HEK293 (cell line): Measurements from ENCODE around the gene TAC4.

Source experiments
- CTCF ChIP-seq: fragments of 450-650 bp; formaldehyde crosslinking; IDR thresholded peaks from 2 replicates; pipeline ENCODE4 v1.5.1; 2016; ENCODE audit warnings: missing biosample characterization, missing genetic modification characterization
- KLF9 ChIP-seq: fragments of 450-650 bp; formaldehyde crosslinking; IDR thresholded peaks from 2 replicates; pipeline ENCODE4 v1.5.1; 2016; ENCODE audit warnings: missing biosample characterization, missing genetic modification characterization, low read depth
- MZF1 ChIP-seq: fragments of 450-650 bp; formaldehyde crosslinking; IDR thresholded peaks from 2 replicates; pipeline ENCODE4 v1.5.1; 2017; ENCODE audit warnings: missing biosample characterization, missing genetic modification characterization, borderline replicate concordance
- OSR2 ChIP-seq: fragments of 450-650 bp; formaldehyde crosslinking; IDR thresholded peaks from 2 replicates; pipeline ENCODE4 v1.5.1; 2016; ENCODE audit warnings: missing biosample characterization, missing genetic modification characterization
- SP2 ChIP-seq: fragments of 450-650 bp; formaldehyde crosslinking; IDR thresholded peaks from 2 replicates; pipeline ENCODE4 v1.5.1; 2016; ENCODE audit warnings: missing biosample characterization, missing genetic modification characterization
- ZFP3 ChIP-seq: fragments of 450-650 bp; formaldehyde crosslinking; IDR thresholded peaks from 2 replicates; pipeline ENCODE4 v1.5.1; 2016; ENCODE audit warnings: low read depth, missing biosample characterization, missing genetic modification characterization
- ZFP41 ChIP-seq: fragments of 450-650 bp; formaldehyde crosslinking; IDR thresholded peaks from 2 replicates; pipeline ENCODE4 v1.5.1; 2016; ENCODE audit warnings: missing biosample characterization, missing genetic modification characterization, borderline replicate concordance
- ZIC2 ChIP-seq: fragments of 450-650 bp; formaldehyde crosslinking; IDR thresholded peaks from 2 replicates; pipeline ENCODE4 v1.5.1; 2016; ENCODE audit warnings: missing biosample characterization, missing genetic modification characterization
- ZNF23 ChIP-seq: fragments of 450-650 bp; formaldehyde crosslinking; IDR thresholded peaks from 2 replicates; pipeline ENCODE4 v1.5.1; 2016; ENCODE audit warnings: missing biosample characterization, missing genetic modification characterization, borderline replicate concordance
- ZNF302 ChIP-seq: fragments of 450-650 bp; formaldehyde crosslinking; IDR thresholded peaks from 2 replicates; pipeline ENCODE4 v1.5.1; 2016; ENCODE audit warnings: missing biosample characterization, missing genetic modification characterization, low read depth
- ZNF341 ChIP-seq: fragments of 450-650 bp; formaldehyde crosslinking; IDR thresholded peaks from 2 replicates; pipeline ENCODE4; 2016; ENCODE audit warnings: low read depth, missing biosample characterization, missing genetic modification characterization
- ZNF501 ChIP-seq: fragments of 450-650 bp; formaldehyde crosslinking; IDR thresholded peaks from 2 replicates; pipeline ENCODE4 v1.5.1; 2016; ENCODE audit warnings: missing biosample characterization, missing genetic modification characterization
- ZNF621 ChIP-seq: fragments of 450-650 bp; formaldehyde crosslinking; IDR thresholded peaks from 2 replicates; pipeline ENCODE4 v1.5.1; 2017; ENCODE audit warnings: missing biosample characterization, missing genetic modification characterization
- TF ChIP-seq, protein P1 (sequence below): fragments of 450-650 bp; formaldehyde crosslinking; IDR thresholded peaks from 2 replicates; pipeline ENCODE4 v1.5.1; 2016; ENCODE audit warnings: missing biosample characterization, missing genetic modification characterization, borderline replicate concordance

DNA sequence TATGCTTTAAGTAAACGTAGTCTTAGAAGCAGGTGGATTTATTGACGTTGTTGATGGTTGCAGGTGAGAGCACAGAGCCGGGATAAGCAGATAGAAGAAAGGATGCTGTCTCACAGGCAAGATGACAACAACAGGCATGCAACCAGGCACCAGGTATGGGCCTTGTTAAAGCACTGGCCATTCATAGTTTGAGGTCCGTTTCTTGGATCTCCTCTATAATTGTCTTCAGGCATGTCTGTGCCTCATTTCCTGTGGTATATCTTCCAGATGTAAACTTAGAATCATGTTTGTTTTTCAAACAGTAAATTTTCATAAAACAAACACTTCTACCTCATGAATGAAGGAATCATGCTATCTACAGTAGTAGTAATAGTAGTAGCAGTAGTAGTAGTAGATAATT lies 38.8 kb downstream of the TAC4 start:
- no peak for TF ChIP-seq CTCF (tag by site-specific recombination)
- no peak for TF ChIP-seq KLF9 (tag by site-specific recombination)
- no peak for TF ChIP-seq ZIC2 (tag by site-specific recombination)
- no peak for TF ChIP-seq ZNF23 (tag by site-specific recombination)
- no peak for TF ChIP-seq ZFP3 (tag by site-specific recombination)
- no peak for TF ChIP-seq OSR2 (tag by site-specific recombination)
- TF ChIP-seq ZFP41 (tag by site-specific recombination): no peak
- TF ChIP-seq SP2: no peak
- no peak for TF ChIP-seq ZNF302 (tag by site-specific recombination)
- no peak for TF ChIP-seq ZNF621 (tag by site-specific recombination)
- no peak for TF ChIP-seq MZF1 (tag by site-specific recombination)
- TF ChIP-seq, protein P1, sequence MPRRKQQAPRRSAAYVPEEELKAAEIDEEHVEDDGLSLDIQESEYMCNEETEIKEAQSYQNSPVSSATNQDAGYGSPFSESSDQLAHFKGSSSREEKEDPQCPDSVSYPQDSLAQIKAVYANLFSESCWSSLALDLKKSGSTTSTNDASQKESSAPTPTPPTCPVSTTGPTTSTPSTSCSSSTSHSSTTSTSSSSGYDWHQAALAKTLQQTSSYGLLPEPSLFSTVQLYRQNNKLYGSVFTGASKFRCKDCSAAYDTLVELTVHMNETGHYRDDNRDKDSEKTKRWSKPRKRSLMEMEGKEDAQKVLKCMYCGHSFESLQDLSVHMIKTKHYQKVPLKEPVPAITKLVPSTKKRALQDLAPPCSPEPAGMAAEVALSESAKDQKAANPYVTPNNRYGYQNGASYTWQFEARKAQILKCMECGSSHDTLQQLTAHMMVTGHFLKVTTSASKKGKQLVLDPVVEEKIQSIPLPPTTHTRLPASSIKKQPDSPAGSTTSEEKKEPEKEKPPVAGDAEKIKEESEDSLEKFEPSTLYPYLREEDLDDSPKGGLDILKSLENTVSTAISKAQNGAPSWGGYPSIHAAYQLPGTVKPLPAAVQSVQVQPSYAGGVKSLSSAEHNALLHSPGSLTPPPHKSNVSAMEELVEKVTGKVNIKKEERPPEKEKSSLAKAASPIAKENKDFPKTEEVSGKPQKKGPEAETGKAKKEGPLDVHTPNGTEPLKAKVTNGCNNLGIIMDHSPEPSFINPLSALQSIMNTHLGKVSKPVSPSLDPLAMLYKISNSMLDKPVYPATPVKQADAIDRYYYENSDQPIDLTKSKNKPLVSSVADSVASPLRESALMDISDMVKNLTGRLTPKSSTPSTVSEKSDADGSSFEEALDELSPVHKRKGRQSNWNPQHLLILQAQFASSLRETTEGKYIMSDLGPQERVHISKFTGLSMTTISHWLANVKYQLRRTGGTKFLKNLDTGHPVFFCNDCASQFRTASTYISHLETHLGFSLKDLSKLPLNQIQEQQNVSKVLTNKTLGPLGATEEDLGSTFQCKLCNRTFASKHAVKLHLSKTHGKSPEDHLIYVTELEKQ (tag by site-specific recombination): no peak
- no peak for TF ChIP-seq ZNF501 (tag by site-specific recombination)
- TF ChIP-seq ZNF341 (tag by site-specific recombination): no peak
